Measurements from ENCODE around the gene HNRNPUL2.

GRCh38 chr11:62667460-62667859 is 59.8 kb downstream of the HNRNPUL2 start:
- no peak for TF ChIP-seq POLR2A (IDR thresholded peaks at IDR 0.05)
- TF ChIP-seq, protein P1, sequence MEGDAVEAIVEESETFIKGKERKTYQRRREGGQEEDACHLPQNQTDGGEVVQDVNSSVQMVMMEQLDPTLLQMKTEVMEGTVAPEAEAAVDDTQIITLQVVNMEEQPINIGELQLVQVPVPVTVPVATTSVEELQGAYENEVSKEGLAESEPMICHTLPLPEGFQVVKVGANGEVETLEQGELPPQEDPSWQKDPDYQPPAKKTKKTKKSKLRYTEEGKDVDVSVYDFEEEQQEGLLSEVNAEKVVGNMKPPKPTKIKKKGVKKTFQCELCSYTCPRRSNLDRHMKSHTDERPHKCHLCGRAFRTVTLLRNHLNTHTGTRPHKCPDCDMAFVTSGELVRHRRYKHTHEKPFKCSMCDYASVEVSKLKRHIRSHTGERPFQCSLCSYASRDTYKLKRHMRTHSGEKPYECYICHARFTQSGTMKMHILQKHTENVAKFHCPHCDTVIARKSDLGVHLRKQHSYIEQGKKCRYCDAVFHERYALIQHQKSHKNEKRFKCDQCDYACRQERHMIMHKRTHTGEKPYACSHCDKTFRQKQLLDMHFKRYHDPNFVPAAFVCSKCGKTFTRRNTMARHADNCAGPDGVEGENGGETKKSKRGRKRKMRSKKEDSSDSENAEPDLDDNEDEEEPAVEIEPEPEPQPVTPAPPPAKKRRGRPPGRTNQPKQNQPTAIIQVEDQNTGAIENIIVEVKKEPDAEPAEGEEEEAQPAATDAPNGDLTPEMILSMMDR (IDR thresholded peaks at IDR 0.05), result no peak

Measured in adrenal gland (tissue), 5 donors.